Gastrocnemius medialis (tissue), 4 donors: ENCODE data around the gene DTNB. TPM values are rescaled to one million over a fixed set of nuclear protein-coding genes. Genes with fewer than 3 reads are reported as not detected.

Experiments
- ATAC-seq, 2 donors: fragments of 150-250 bp; one replicate each; pipeline ENCODE4 v1.9.1; 2016
- DNase-seq, 2 donors: peaks; one replicate each; pipeline ENCODE4 v3.0.0-alpha.2; 2019
- H3K27ac ChIP-seq, 4 donors: fragments of 200-600 bp; sonication (generic); 1 replicate in 1 of 4; 2 replicates in 3 of 4; pipeline ENCODE4 v1.5.1; 2016 to 2018; ENCODE audit warnings: mild to moderate bottlenecking in 2 of 4, moderate library complexity in 1 of 4
- H3K27me3 ChIP-seq, 3 donors: fragments of 200-600 bp; sonication (generic) in 2 of 3; 1 replicate in 1 of 3; 2 replicates in 2 of 3; pipeline versions ENCODE4 v1.5.1 to v1.6.0; 2016 to 2019; ENCODE audit warnings: mild to moderate bottlenecking in 1 of 3, moderate library complexity in 1 of 3
- H3K36me3 ChIP-seq, 2 donors: fragments of 200-600 bp; sonication (generic) in 1 of 2; one replicate each; pipeline ENCODE4 v1.5.1; 2017 to 2018
- H3K4me1 ChIP-seq, 2 donors: fragments of 200-600 bp; sonication (generic) in 1 of 2; one replicate each; pipeline ENCODE4 v1.5.1; 2016 to 2017; ENCODE audit warnings: mild to moderate bottlenecking in 2 of 2
- H3K4me3 ChIP-seq, 4 donors: fragments of 200-600 bp; sonication (generic) in 3 of 4; 1 replicate in 1 of 4; 2 replicates in 3 of 4; pipeline ENCODE4 v1.5.1; 2016 to 2019; ENCODE audit warnings: mild to moderate bottlenecking in 2 of 4
- H3K9me3 ChIP-seq, 3 donors: fragments of 200-600 bp; sonication (generic) in 2 of 3; 1 replicate in 1 of 3; 2 replicates in 2 of 3; pipeline ENCODE4 v1.5.1; 2016 to 2019
- CTCF ChIP-seq, 5 experiments: fragments of 450-650 bp in 3 of 5; fragments of 200-600 bp in 2 of 5; sonication (generic) in 2 of 5; IDR thresholded peaks in 4 of 5; conservative IDR thresholded peaks in 1 of 5; 1 replicate in 4 of 5; 2 replicates in 1 of 5; pipeline ENCODE4 v1.5.1; 2016 to 2019; ENCODE audit warnings: antibody characterized with exemption in 5 of 5, mild to moderate bottlenecking in 3 of 5, moderate library complexity in 3 of 5
- POLR2A ChIP-seq, 2 donors: fragments of 450-650 bp; IDR thresholded peaks; one replicate each; pipeline ENCODE4 v1.6.1; 2017; ENCODE audit warnings: antibody characterized with exemption in 2 of 2, mild to moderate bottlenecking in 2 of 2, moderate library complexity in 2 of 2
- in situ Hi-C, 4 donors: fragments of 200-750 bp; cut with MboI; loops; one replicate each; pipeline versions ENCODE4 v1.15.0 to v1.8.0; 2017; ENCODE audit warnings: low sequenced_read_pairs in 4 of 4
- intact Hi-C: fragments of 100-400 bp; cut with DNase I; formaldehyde crosslinking; loops from one replicate; pipeline ENCODE4 v1.15.1; 2023; ENCODE audit warnings: low total_unique reads
- total RNA-seq, 4 donors: library from RNA; depleted of rRNA; stranded (reverse); fragments of >200 nt; gene quantifications; one replicate each; pipeline versions ENCODE4 v1.1.0 to v1.2.3, GENCODE V29; 2016

DTNB gene
- total RNA-seq, 4 donors from 2014 or later, result 1.0 to 6.6 (median 4.1) TPM

- Histone ChIP-seq H3K27me3 (no peaks in the 10 kb centered on the region), H3K4me1 (no peaks in the 10 kb centered on the region), H3K27ac (no peak overlapping the region), H3K36me3 (no peaks in the 10 kb centered on the region), H3K4me3 (no peak overlapping the region), H3K9me3 (no peaks in the 10 kb centered on the region)
- ATAC-seq (no peak), DNase-seq (no peak)
- intact Hi-C loops (no loop called here), in situ Hi-C loops (no loop called here)
- TF ChIP-seq CTCF (IDR thresholded peaks at IDR 0.05 in 4 of 5, conservative IDR thresholded peaks at IDR 0.05 in 1 of 5) (no peak), POLR2A (IDR thresholded peaks at IDR 0.05) (no peak)
These were observed 4.5 kb upstream of the DTNB start for GRCh38 chr2:25677877-25678276.

- intact Hi-C loops (loop anchor here (5.0 kb wide), 1 partner anchor 203 kb away; the partner anchor contains the start of gene ASXL2), in situ Hi-C loops (no loop called here)
- no peak for TF ChIP-seq CTCF (IDR thresholded peaks at IDR 0.05 in 4 of 5, conservative IDR thresholded peaks at IDR 0.05 in 1 of 5)
- TF ChIP-seq POLR2A (IDR thresholded peaks at IDR 0.05), result no peak
- peak overlapping the region; percentile 65 to 78 (median 68) for H3K4me3 ChIP-seq
- ATAC-seq (no peak), DNase-seq (no peak)
- peaks cover 5 to 7% of the 10 kb centered on the region in 2 donors for H3K4me1 ChIP-seq
- H3K27me3 ChIP-seq, result no peaks in the 10 kb centered on the region
- H3K9me3 ChIP-seq, result no peaks in the 10 kb centered on the region
- no peaks in the 10 kb centered on the region for H3K36me3 ChIP-seq
- peak overlapping the region; percentile 68 to 77 (median 71) for H3K27ac ChIP-seq
These were observed 643 bp upstream of the DTNB start for GRCh38 chr2:25674077-25674362.

DNA sequence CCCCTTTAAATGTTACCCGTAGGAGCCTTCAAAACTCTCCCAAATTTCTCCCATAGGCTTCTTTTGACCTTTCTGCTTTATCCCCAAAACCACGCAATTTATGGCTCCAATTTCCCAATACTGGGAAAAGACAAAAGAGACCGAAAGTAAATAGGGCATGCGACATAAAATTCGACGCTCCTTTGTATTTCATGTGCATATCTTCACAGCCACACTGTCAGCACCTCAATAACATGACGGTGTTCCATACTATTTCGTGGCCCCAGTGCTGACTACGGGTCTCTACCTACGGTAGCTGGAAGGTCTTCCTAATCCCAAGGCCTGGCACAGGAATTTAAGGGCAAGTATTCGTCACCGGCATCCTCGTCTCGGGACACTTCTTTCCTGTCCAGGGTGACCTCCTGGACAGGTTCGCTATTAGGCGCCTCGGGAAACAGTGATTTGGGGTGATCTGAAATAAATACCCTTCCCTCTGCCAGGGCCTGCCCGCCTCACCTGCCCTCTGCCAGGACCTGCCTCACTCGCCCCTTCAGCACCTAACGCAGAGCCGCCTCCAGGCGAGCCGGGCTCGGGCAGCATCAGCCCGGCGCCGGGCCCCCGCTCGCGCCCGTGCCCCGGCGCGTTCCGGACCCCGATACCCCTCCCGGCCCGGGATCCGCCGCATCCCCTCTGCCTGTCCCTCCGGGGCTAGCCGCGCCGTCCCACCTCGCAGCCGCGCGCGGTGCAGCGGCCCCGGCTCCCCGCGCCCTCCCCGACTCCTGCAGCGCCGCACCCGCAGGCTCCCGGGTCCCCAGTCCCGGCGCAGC, 680 bp downstream of the DTNB start:
- no peaks in the 10 kb centered on the region for H3K27me3 ChIP-seq
- peak overlapping the region; percentile 55 to 81 (median 69) for H3K27ac ChIP-seq
- H3K36me3 ChIP-seq, result no peaks in the 10 kb centered on the region
- intact Hi-C loops, result loop anchor here (5.0 kb wide), 1 partner anchor 205 kb away; the partner anchor contains the start of gene ASXL2
- ATAC-seq (peak; percentile 55 to 68), DNase-seq (peak in 1 of 2 donors; percentile 25)
- H3K4me3 ChIP-seq, result peak overlapping the region; percentile 65 to 89 (median 72)
- no peaks in the 10 kb centered on the region for H3K9me3 ChIP-seq
- peaks cover 5 to 7% of the 10 kb centered on the region in 2 donors for H3K4me1 ChIP-seq
- in situ Hi-C loops, result no loop called here
- TF ChIP-seq CTCF (IDR thresholded peaks at IDR 0.05 in 4 of 5, conservative IDR thresholded peaks at IDR 0.05 in 1 of 5), result no peak

- ATAC-seq (no peak), DNase-seq (no peak)
- in situ Hi-C loops (no loop called here), intact Hi-C loops (loop anchor here (5.0 kb wide), 1 partner anchor 206 kb away; the partner anchor contains the start of gene ASXL2)
- Histone ChIP-seq H3K4me3 (no peak overlapping the region), H3K9me3 (no peaks in the 10 kb centered on the region), H3K36me3 (no peaks in the 10 kb centered on the region), H3K27me3 (no peaks in the 10 kb centered on the region), H3K27ac (no peak overlapping the region), H3K4me1 (peaks cover 5 to 7% of the 10 kb centered on the region in 2 donors)
- TF ChIP-seq POLR2A (IDR thresholded peaks at IDR 0.05), result no peak
- no peak for TF ChIP-seq CTCF (IDR thresholded peaks at IDR 0.05 in 4 of 5, conservative IDR thresholded peaks at IDR 0.05 in 1 of 5)
These were observed 1.8 kb downstream of the DTNB start for GRCh38 chr2:25671622-25672021.
